HEK293 (cell line): ENCODE measurements around the gene CORO1C.

Experiments used
- BCL11A ChIP-seq: fragments of 450-650 bp; formaldehyde crosslinking; IDR thresholded peaks from 2 replicates; pipeline ENCODE4 v1.5.1; 2016; ENCODE audit warnings: low read depth, missing biosample characterization, missing genetic modification characterization
- HOXD13 ChIP-seq: sonication (generic); formaldehyde crosslinking; IDR thresholded peaks from 2 replicates; pipeline ENCODE4 v1.8.0; 2022; ENCODE audit warnings: missing genetic modification reagents, borderline replicate concordance
- IKZF3 ChIP-seq: fragments of 450-650 bp; IDR thresholded peaks from 2 replicates; pipeline ENCODE4 v1.5.0; 2018; ENCODE audit warnings: missing biosample characterization, mild to moderate bottlenecking, missing genetic modification characterization, moderate library complexity
- KLF1 ChIP-seq: fragments of 450-650 bp; formaldehyde crosslinking; IDR thresholded peaks from 2 replicates; pipeline ENCODE4 v1.5.1; 2016; ENCODE audit warnings: missing biosample characterization, missing genetic modification characterization
- KLF10 ChIP-seq: fragments of 450-650 bp; IDR thresholded peaks from 2 replicates; pipeline ENCODE4 v1.5.1; 2018; ENCODE audit warnings: missing biosample characterization, mild to moderate bottlenecking, missing genetic modification characterization
- OSR2 ChIP-seq: fragments of 450-650 bp; formaldehyde crosslinking; IDR thresholded peaks from 2 replicates; pipeline ENCODE4 v1.5.1; 2016; ENCODE audit warnings: missing biosample characterization, missing genetic modification characterization
- PBX3 ChIP-seq: sonication (generic); formaldehyde crosslinking; IDR thresholded peaks from 2 replicates; pipeline ENCODE4 v1.8.1; 2022; ENCODE audit warnings: mild to moderate bottlenecking, moderate library complexity, missing genetic modification reagents
- PRDM10 ChIP-seq: fragments of 450-650 bp; formaldehyde crosslinking; IDR thresholded peaks from 2 replicates; pipeline ENCODE4 v1.5.1; 2016; ENCODE audit warnings: missing biosample characterization, missing genetic modification characterization
- SALL2 ChIP-seq: fragments of 450-650 bp; formaldehyde crosslinking; IDR thresholded peaks from 2 replicates; pipeline ENCODE4 v1.5.0; 2017; ENCODE audit warnings: missing biosample characterization, mild to moderate bottlenecking, missing genetic modification characterization, borderline replicate concordance
- TRIM28 ChIP-seq: IDR thresholded peaks from 2 replicates; pipeline ENCODE4 v1.6.1; 2011; ENCODE audit warnings: low read length, control low read depth, borderline replicate concordance
- ZNF114 ChIP-seq: fragments of 450-650 bp; formaldehyde crosslinking; IDR thresholded peaks from 2 replicates; pipeline ENCODE4 v1.5.0; 2017; ENCODE audit warnings: missing biosample characterization, missing genetic modification characterization
- ZNF132 ChIP-seq: fragments of 450-650 bp; formaldehyde crosslinking; IDR thresholded peaks from 2 replicates; pipeline ENCODE4 v1.5.1; 2017; ENCODE audit warnings: missing biosample characterization, missing genetic modification characterization, borderline replicate concordance
- ZNF184 ChIP-seq: fragments of 450-650 bp; IDR thresholded peaks from 2 replicates; pipeline ENCODE4 v1.5.1; 2018; ENCODE audit warnings: missing biosample characterization, mild to moderate bottlenecking, missing genetic modification characterization
- ZNF202 ChIP-seq: fragments of 450-650 bp; formaldehyde crosslinking; IDR thresholded peaks from 2 replicates; pipeline ENCODE4 v1.5.1; 2016; ENCODE audit warnings: missing biosample characterization, missing genetic modification characterization, borderline replicate concordance
- ZNF292 ChIP-seq: fragments of 450-650 bp; formaldehyde crosslinking; IDR thresholded peaks from 2 replicates; pipeline ENCODE4 v1.5.1; 2016; ENCODE audit warnings: low read depth, missing biosample characterization, missing genetic modification characterization, borderline replicate concordance
- ZNF311 ChIP-seq: fragments of 450-650 bp; formaldehyde crosslinking; IDR thresholded peaks from 2 replicates; pipeline ENCODE4 v1.5.1; 2017; ENCODE audit warnings: missing biosample characterization, missing genetic modification characterization, borderline replicate concordance
- ZNF366 ChIP-seq: fragments of 450-650 bp; formaldehyde crosslinking; conservative IDR thresholded peaks from 2 replicates; pipeline ENCODE4 v1.5.1; 2016; ENCODE audit warnings: missing biosample characterization, missing genetic modification characterization
- ZNF394 ChIP-seq: fragments of 450-650 bp; formaldehyde crosslinking; IDR thresholded peaks from 2 replicates; pipeline ENCODE4 v1.5.1; 2016; ENCODE audit warnings: missing biosample characterization, missing genetic modification characterization, mild to moderate bottlenecking, moderate library complexity, borderline replicate concordance
- ZNF510 ChIP-seq: fragments of 450-650 bp; formaldehyde crosslinking; IDR thresholded peaks from 2 replicates; pipeline ENCODE4 v1.5.1; 2018; ENCODE audit warnings: mild to moderate bottlenecking, missing genetic modification characterization, missing biosample characterization; ENCODE audit not compliant: insufficient replicate concordance
- ZNF521 ChIP-seq: fragments of 450-650 bp; formaldehyde crosslinking; IDR thresholded peaks from 2 replicates; pipeline ENCODE4 v1.5.1; 2017; ENCODE audit warnings: missing biosample characterization, mild to moderate bottlenecking, missing genetic modification characterization
- ZNF571 ChIP-seq: fragments of 450-650 bp; formaldehyde crosslinking; IDR thresholded peaks from 2 replicates; pipeline ENCODE4 v1.5.0; 2017; ENCODE audit warnings: missing biosample characterization, missing genetic modification characterization
- ZNF585B ChIP-seq: fragments of 450-650 bp; formaldehyde crosslinking; IDR thresholded peaks from 2 replicates; pipeline ENCODE4 v1.5.1; 2016; ENCODE audit warnings: missing biosample characterization, missing genetic modification characterization
- ZNF624 ChIP-seq: fragments of 450-650 bp; formaldehyde crosslinking; IDR thresholded peaks from 2 replicates; pipeline ENCODE4 v1.5.1; 2017; ENCODE audit warnings: missing biosample characterization, missing genetic modification characterization
- ZNF629 ChIP-seq: fragments of 450-650 bp; formaldehyde crosslinking; IDR thresholded peaks from 2 replicates; pipeline ENCODE4 v1.5.1; 2017; ENCODE audit warnings: missing biosample characterization, missing genetic modification characterization
- ZNF645 ChIP-seq: fragments of 450-650 bp; formaldehyde crosslinking; IDR thresholded peaks from 2 replicates; pipeline ENCODE4; 2016; ENCODE audit warnings: missing biosample characterization, missing genetic modification characterization
- ZNF747 ChIP-seq: fragments of 450-650 bp; formaldehyde crosslinking; IDR thresholded peaks from 2 replicates; pipeline ENCODE4 v1.5.1; 2016; ENCODE audit warnings: missing biosample characterization, missing genetic modification characterization
- ZNF785 ChIP-seq: fragments of 450-650 bp; formaldehyde crosslinking; IDR thresholded peaks from 2 replicates; pipeline ENCODE4 v1.5.1; 2016; ENCODE audit warnings: missing biosample characterization, missing genetic modification characterization
- ZNF837 ChIP-seq: fragments of 450-650 bp; formaldehyde crosslinking; IDR thresholded peaks from 2 replicates; pipeline ENCODE4 v1.5.1; 2016; ENCODE audit warnings: missing biosample characterization, missing genetic modification characterization
- ZSCAN23 ChIP-seq: fragments of 450-650 bp; formaldehyde crosslinking; IDR thresholded peaks from 2 replicates; pipeline ENCODE4 v1.5.1; 2016; ENCODE audit warnings: missing biosample characterization, missing genetic modification characterization
- TF ChIP-seq, protein P1 (sequence below): fragments of 450-650 bp; formaldehyde crosslinking; IDR thresholded peaks from 2 replicates; pipeline ENCODE4 v1.5.1; 2016; ENCODE audit warnings: missing biosample characterization, missing genetic modification characterization
- TF ChIP-seq, protein P2 (sequence below): fragments of 450-650 bp; formaldehyde crosslinking; IDR thresholded peaks from 2 replicates; pipeline ENCODE4 v1.5.1; 2016; ENCODE audit warnings: missing biosample characterization, missing genetic modification characterization

Gene CORO1C

GRCh38 chr12:108691175-108691997, 39.9 kb downstream of the CORO1C start (continued):
- peak; percentile 99 for TF ChIP-seq ZNF394 (tag by site-specific recombination)
- peak; percentile 63; the same call in 1 of the 2 replicates for TF ChIP-seq IKZF3 (tag by site-specific recombination)
- peak; percentile 63; the same call in 1 of the 2 replicates for TF ChIP-seq ZNF184 (tag by site-specific recombination)
- no peak for TF ChIP-seq PBX3
- peak; percentile 93 for TF ChIP-seq ZNF366 (tag by site-specific recombination)
- no peak for TF ChIP-seq ZNF132 (tag by site-specific recombination)
- peak; percentile 44 for TF ChIP-seq KLF10
- no peak for TF ChIP-seq ZNF837 (tag by site-specific recombination)
- no peak for TF ChIP-seq ZNF114 (tag by site-specific recombination)
- TF ChIP-seq BCL11A (tag by site-specific recombination): 0 out of 2 replicates have a peak, but pooled peaks have one; percentile 13
- peak; percentile 33 for TF ChIP-seq KLF1 (tag by site-specific recombination)
- TF ChIP-seq ZNF645 (tag by site-specific recombination): no peak
- no peak for TF ChIP-seq ZNF311
- no peak for TF ChIP-seq ZNF521 (tag by site-specific recombination)
- TF ChIP-seq ZNF202 (tag by site-specific recombination): no peak
- TF ChIP-seq OSR2 (tag by site-specific recombination): peak; percentile 97
- TF ChIP-seq PRDM10 (tag by site-specific recombination): peak; percentile 88
- no peak for TF ChIP-seq ZNF585B
- no peak for TF ChIP-seq SALL2
- TF ChIP-seq, protein P1, sequence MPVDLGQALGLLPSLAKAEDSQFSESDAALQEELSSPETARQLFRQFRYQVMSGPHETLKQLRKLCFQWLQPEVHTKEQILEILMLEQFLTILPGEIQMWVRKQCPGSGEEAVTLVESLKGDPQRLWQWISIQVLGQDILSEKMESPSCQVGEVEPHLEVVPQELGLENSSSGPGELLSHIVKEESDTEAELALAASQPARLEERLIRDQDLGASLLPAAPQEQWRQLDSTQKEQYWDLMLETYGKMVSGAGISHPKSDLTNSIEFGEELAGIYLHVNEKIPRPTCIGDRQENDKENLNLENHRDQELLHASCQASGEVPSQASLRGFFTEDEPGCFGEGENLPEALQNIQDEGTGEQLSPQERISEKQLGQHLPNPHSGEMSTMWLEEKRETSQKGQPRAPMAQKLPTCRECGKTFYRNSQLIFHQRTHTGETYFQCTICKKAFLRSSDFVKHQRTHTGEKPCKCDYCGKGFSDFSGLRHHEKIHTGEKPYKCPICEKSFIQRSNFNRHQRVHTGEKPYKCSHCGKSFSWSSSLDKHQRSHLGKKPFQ: peak; percentile 69
- TF ChIP-seq, protein P2, sequence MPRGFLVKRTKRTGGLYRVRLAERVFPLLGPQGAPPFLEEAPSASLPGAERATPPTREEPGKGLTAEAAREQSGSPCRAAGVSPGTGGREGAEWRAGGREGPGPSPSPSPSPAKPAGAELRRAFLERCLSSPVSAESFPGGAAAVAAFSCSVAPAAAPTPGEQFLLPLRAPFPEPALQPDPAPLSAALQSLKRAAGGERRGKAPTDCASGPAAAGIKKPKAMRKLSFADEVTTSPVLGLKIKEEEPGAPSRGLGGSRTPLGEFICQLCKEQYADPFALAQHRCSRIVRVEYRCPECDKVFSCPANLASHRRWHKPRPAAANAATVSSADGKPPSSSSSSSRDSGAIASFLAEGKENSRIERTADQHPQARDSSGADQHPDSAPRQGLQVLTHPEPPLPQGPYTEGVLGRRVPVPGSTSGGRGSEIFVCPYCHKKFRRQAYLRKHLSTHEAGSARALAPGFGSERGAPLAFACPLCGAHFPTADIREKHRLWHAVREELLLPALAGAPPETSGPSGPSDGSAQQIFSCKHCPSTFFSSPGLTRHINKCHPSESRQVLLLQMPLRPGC (tag by site-specific recombination): peak; percentile 70; the same call in 1 of the 2 replicates
- TF ChIP-seq HOXD13 (CRISPR knock-in tag): no peak
- TF ChIP-seq ZNF624 (tag by site-specific recombination): no peak
- TF ChIP-seq ZNF571: no peak
- TF ChIP-seq ZNF510 (tag by site-specific recombination): no peak
- TF ChIP-seq ZNF292 (tag by site-specific recombination): no peak
- no peak for TF ChIP-seq ZSCAN23 (tag by site-specific recombination)
- TF ChIP-seq ZNF629 (tag by site-specific recombination): peak; percentile 82
- TF ChIP-seq ZNF785 (tag by site-specific recombination): no peak
- TF ChIP-seq TRIM28: peak; percentile 48
- no peak for TF ChIP-seq ZNF747 (tag by site-specific recombination)
